CD14-positive monocyte (primary cell): ENCODE results near the gene MT1G. TPM values are rescaled to one million over a fixed set of nuclear protein-coding genes. Genes with fewer than 3 reads are reported as not detected.

Source experiments
- DNase-seq, 3 donors: peaks; one replicate each; pipeline ENCODE4 v3.0.0-alpha.2; 2011 to 2022
- H2AFZ ChIP-seq: 2 replicates; pipeline ENCODE4 v1.6.0; 2012; ENCODE audit warnings: mild to moderate bottlenecking, low read depth, low read length, inconsistent platforms; ENCODE audit not compliant: insufficient read depth, poor library complexity, severe bottlenecking
- H3K27ac ChIP-seq, 2 donors: 1 replicate in 1 of 2; 2 replicates in 1 of 2; pipeline ENCODE4 v1.5.1; 2012 to 2013; ENCODE audit warnings: low read length in 2 of 2, control low read depth in 1 of 2, inconsistent platforms in 1 of 2, low read depth in 1 of 2, mild to moderate bottlenecking in 1 of 2
- H3K27me3 ChIP-seq, 2 donors: one replicate each; pipeline versions ENCODE4 v1.6.0 to v1.6.1; 2011 to 2013; ENCODE audit warnings: low read length in 2 of 2; ENCODE audit not compliant: control insufficient read depth in 2 of 2, insufficient read depth in 2 of 2
- H3K36me3 ChIP-seq, 2 donors: replicated peaks in 1 of 2; 1 replicate in 1 of 2; 2 replicates in 1 of 2; pipeline versions ENCODE4 v1.5.1 to v1.6.1; 2012 to 2013; ENCODE audit warnings: low read length in 2 of 2, control low read depth in 1 of 2, inconsistent platforms in 1 of 2, mild to moderate bottlenecking in 1 of 2; ENCODE audit not compliant: insufficient read depth in 2 of 2, control insufficient read depth in 1 of 2
- H3K4me1 ChIP-seq, 2 donors: 1 replicate in 1 of 2; 2 replicates in 1 of 2; pipeline versions ENCODE4 v1.5.1 to v1.6.1; 2012 to 2013; ENCODE audit warnings: low read length in 2 of 2, control low read depth in 1 of 2, inconsistent platforms in 1 of 2, mild to moderate bottlenecking in 1 of 2, moderate library complexity in 1 of 2; ENCODE audit not compliant: insufficient read depth in 2 of 2, control insufficient read depth in 1 of 2
- H3K4me2 ChIP-seq: replicated peaks from 2 replicates; pipeline ENCODE3; 2012; ENCODE audit warnings: low read length, moderate library complexity, mild to moderate bottlenecking; ENCODE audit not compliant: poor library complexity, severe bottlenecking; ENCODE audit errors: extremely low read depth
- H3K4me3 ChIP-seq, 3 experiments: fragments of 200-600 bp in 1 of 3; sonication (generic) in 1 of 3; replicated peaks in 1 of 3; 1 replicate in 2 of 3; 2 replicates in 1 of 3; pipeline ENCODE4 v1.5.1; 2011 to 2013; ENCODE audit warnings: low read length in 3 of 3, mild to moderate bottlenecking in 3 of 3, control low read depth in 2 of 3, low read depth in 2 of 3, inconsistent platforms in 1 of 3, moderate library complexity in 1 of 3
- H3K79me2 ChIP-seq: 2 replicates; pipeline ENCODE4 v1.6.0; 2012; ENCODE audit warnings: mild to moderate bottlenecking, control low read depth, inconsistent platforms, low read length, moderate library complexity; ENCODE audit not compliant: insufficient read depth
- H3K9ac ChIP-seq: 2 replicates; pipeline ENCODE4 v1.6.0; 2017; ENCODE audit warnings: low read length, mild to moderate bottlenecking; ENCODE audit not compliant: insufficient read depth, poor library complexity, severe bottlenecking
- H3K9me3 ChIP-seq, 2 donors: replicated peaks in 1 of 2; 1 replicate in 1 of 2; 2 replicates in 1 of 2; pipeline versions ENCODE4 v1.5.1 to v1.6.1; 2012 to 2013; ENCODE audit warnings: low read length in 2 of 2, control low read depth in 1 of 2; ENCODE audit not compliant: control insufficient read depth in 1 of 2, insufficient read depth in 1 of 2
- H4K20me1 ChIP-seq: 2 replicates; pipeline ENCODE4 v1.6.0; 2012; ENCODE audit warnings: mild to moderate bottlenecking, low read length, control low read depth, moderate library complexity; ENCODE audit not compliant: insufficient read depth
- H3K27ac Mint-ChIP-seq, 7 donors: one replicate each; pipeline ENCODE4 v1.8.0; 2020; ENCODE audit warnings: mild to moderate bottlenecking in 7 of 7, mixed read lengths in 7 of 7, moderate library complexity in 6 of 7, inconsistent platforms in 2 of 7
- H3K27me3 Mint-ChIP-seq, 3 donors: one replicate each; pipeline ENCODE4 v1.8.0; 2021 to 2022; ENCODE audit warnings: low read depth in 3 of 3, mild to moderate bottlenecking in 3 of 3, mixed read lengths in 3 of 3, moderate library complexity in 3 of 3, inconsistent platforms in 1 of 3
- H3K36me3 Mint-ChIP-seq, 2 donors: one replicate each; pipeline ENCODE4 v1.8.0; 2020; ENCODE audit warnings: mixed read lengths in 2 of 2, inconsistent platforms in 1 of 2, mild to moderate bottlenecking in 1 of 2
- H3K4me1 Mint-ChIP-seq: one replicate; pipeline ENCODE4 v1.8.0; 2020; ENCODE audit warnings: mild to moderate bottlenecking, mixed read lengths
- H3K4me3 Mint-ChIP-seq, 2 donors: one replicate each; pipeline ENCODE4 v1.8.0; 2020; ENCODE audit warnings: mild to moderate bottlenecking in 2 of 2, mixed read lengths in 2 of 2, moderate library complexity in 1 of 2
- H3K9me3 Mint-ChIP-seq, 7 donors: one replicate each; pipeline ENCODE4 v1.8.0; 2020 to 2022; ENCODE audit warnings: mixed read lengths in 7 of 7, mild to moderate bottlenecking in 6 of 7, moderate library complexity in 6 of 7, inconsistent platforms in 2 of 7
- WGBS: methylation state at CpG from one replicate; pipeline ENCODE4 v1.1.5; 2013; ENCODE audit warnings: missing lambda C conversion rate; ENCODE audit not compliant: insufficient coverage; 5-methylcytosine and 5-hydroxymethylcytosine counted together
- intact Hi-C, 2 donors: fragments of 100-400 bp; cut with micrococcal nuclease; formaldehyde crosslinking; loops; one replicate each; pipeline versions ENCODE4 v1.15.0 to v1.15.1; 2023
- polyA plus RNA-seq, 3 donors: library from polyadenylated mRNA; depleted of rRNA in 1 of 3; unstranded in 2 of 3; stranded (reverse) in 1 of 3; fragments of 300-500 nt in 2 of 3; fragments of >200 nt in 1 of 3; fragmentation: Illumina TruSeq in 2 of 3; gene quantifications; 1 replicate in 2 of 3; 2 replicates in 1 of 3; pipeline ENCODE4 v1.2.3, GENCODE V29; 2012 to 2021
- TF ChIP-seq, protein P1 (sequence below): fragments of 200-600 bp; IDR thresholded peaks from one replicate; pipeline ENCODE4 v1.8.0; 2022; ENCODE audit warnings: antibody characterized with exemption, mild to moderate bottlenecking

Gene MT1G
- polyA plus RNA-seq, 3 donors: 1.1 to 1.4 TPM; not detected in 1

DNA sequence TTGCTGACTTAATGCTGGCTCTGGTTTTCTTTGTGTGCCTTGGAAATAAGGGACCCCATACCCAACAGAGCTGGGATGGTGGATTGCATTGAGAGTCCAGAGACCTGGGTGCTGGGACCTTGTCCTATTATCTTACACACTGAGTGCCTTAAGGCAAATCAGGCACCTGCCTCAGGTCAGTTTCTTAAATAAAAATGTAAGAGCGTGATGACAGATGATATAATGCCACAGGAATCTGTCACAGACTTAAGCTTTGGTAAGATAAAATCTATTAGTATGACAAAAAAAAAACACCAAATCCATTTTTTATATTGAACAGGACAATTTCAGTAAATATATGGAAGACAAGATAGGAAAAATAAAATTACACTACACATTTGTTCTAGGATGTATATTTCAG is 27.8 kb downstream of the MT1G start:
- no CpG with 5 or more reads among the region's 1 CpG for WGBS
- Histone ChIP-seq H3K4me2 (no peak overlapping the region), H2AFZ (no peak overlapping the region), H3K4me3 (no peak overlapping the region), H4K20me1 (no peaks in the 10 kb centered on the region), H3K9ac (no peak overlapping the region), H3K27me3 (peaks cover 85 to 99% of the 10 kb centered on the region in 2 donors), H3K4me1 (peaks cover 10 to 15% of the 10 kb centered on the region in 2 donors), H3K27ac (no peak overlapping the region), H3K79me2 (no peaks in the 10 kb centered on the region), H3K9me3 (peaks cover 0 to 37% of the 10 kb centered on the region in 2 donors), H3K36me3 (no peaks in the 10 kb centered on the region)
- TF ChIP-seq, protein P1, sequence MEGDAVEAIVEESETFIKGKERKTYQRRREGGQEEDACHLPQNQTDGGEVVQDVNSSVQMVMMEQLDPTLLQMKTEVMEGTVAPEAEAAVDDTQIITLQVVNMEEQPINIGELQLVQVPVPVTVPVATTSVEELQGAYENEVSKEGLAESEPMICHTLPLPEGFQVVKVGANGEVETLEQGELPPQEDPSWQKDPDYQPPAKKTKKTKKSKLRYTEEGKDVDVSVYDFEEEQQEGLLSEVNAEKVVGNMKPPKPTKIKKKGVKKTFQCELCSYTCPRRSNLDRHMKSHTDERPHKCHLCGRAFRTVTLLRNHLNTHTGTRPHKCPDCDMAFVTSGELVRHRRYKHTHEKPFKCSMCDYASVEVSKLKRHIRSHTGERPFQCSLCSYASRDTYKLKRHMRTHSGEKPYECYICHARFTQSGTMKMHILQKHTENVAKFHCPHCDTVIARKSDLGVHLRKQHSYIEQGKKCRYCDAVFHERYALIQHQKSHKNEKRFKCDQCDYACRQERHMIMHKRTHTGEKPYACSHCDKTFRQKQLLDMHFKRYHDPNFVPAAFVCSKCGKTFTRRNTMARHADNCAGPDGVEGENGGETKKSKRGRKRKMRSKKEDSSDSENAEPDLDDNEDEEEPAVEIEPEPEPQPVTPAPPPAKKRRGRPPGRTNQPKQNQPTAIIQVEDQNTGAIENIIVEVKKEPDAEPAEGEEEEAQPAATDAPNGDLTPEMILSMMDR: no peak
- Mint-ChIP-seq H3K4me3 (peak overlapping the region in 1 of 2 donors; percentile 36), H3K27ac (no peak overlapping the region), H3K9me3 (peaks cover 0 to 8% (median 3%) of the 10 kb centered on the region in 7 donors), H3K36me3 (peaks cover 0 to under 1% of the 10 kb centered on the region in 2 donors), H3K27me3 (peaks cover 88 to 99% (median 96%) of the 10 kb centered on the region in 3 donors), H3K4me1 (peaks cover 25% of the 10 kb centered on the region)
- no peak for DNase-seq
- intact Hi-C loops: no loop called here

DNA sequence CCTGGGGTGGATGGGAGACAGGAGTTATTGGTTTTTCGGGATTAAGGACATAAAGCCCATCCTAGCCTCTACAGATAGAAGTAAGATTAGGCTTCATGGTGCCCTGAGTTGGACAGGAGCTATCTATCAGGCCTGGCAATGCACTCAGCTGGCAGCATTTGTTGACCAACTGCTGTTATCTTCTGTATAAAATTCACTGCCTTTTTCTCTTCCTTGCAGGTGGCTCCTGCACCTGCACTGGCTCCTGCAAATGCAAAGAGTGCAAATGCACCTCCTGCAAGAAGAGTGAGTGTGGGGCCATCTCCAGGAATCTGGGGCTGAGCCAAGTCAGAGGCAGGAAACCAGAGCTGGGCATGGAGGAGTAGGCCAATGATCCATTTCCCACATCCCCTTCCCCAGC is 28.8 kb downstream of the MT1G start:
- no peaks in the 10 kb centered on the region for H4K20me1 ChIP-seq
- Mint-ChIP-seq H3K4me1 (peaks cover 27% of the 10 kb centered on the region), H3K27me3 (peaks cover 89 to 99% (median 97%) of the 10 kb centered on the region in 3 donors)

More for the DNA sequence above, 28.8 kb downstream of the MT1G start:
- Mint-ChIP-seq H3K27ac (no peak overlapping the region), H3K9me3 (peaks cover 0 to 12% (median 9%) of the 10 kb centered on the region in 7 donors), H3K36me3 (peaks cover 0 to 5% of the 10 kb centered on the region in 2 donors), H3K4me3 (peak overlapping the region in 1 of 2 donors; percentile 91)
- peaks cover 0 to 48% of the 10 kb centered on the region in 2 donors for H3K9me3 ChIP-seq
- WGBS: no CpG with 5 or more reads among the region's 1 CpG
- no peak overlapping the region for H2AFZ ChIP-seq
- no peak overlapping the region for H3K4me2 ChIP-seq
- peaks cover 10 to 15% of the 10 kb centered on the region in 2 donors for H3K4me1 ChIP-seq
- TF ChIP-seq, protein P1: no peak
- no peak overlapping the region for H3K9ac ChIP-seq
- intact Hi-C loops: no loop called here
- H3K27me3 ChIP-seq: peaks cover 91 to 99% of the 10 kb centered on the region in 2 donors
- no peak overlapping the region for H3K27ac ChIP-seq
- H3K36me3 ChIP-seq: no peaks in the 10 kb centered on the region
- no peak overlapping the region for H3K4me3 ChIP-seq
- H3K79me2 ChIP-seq: no peaks in the 10 kb centered on the region
- no peak for DNase-seq
